PC-3 (cell line): ENCODE data around the gene EDN3. TPM values are rescaled to one million over a fixed set of nuclear protein-coding genes. Genes with fewer than 3 reads are reported as not detected.

Source experiments
- ATAC-seq: fragments of 200-7000 bp; cut with Tn5 transposase; 2 replicates; pipeline ENCODE4 v1.9.1; 2020; ENCODE audit warnings: mild to moderate bottlenecking, moderate library complexity
- BruUV-seq: library from RNA; stranded (reverse); fragments of 400-500 nt; replicated peaks from 2 replicates; lab custom pipeline; 2021; lab: Mats Ljungman, UMichigan
- CTCF ChIA-PET: fragments of 300-600 bp; sonication (Branson Sonifier 250); formaldehyde crosslinking; loops from one replicate; lab custom pipeline; 2022; ENCODE audit warnings: antibody characterized with exemption; lab: Charles Lee
- POLR2A ChIA-PET: fragments of 300-600 bp; sonication (Branson Sonifier 250); formaldehyde crosslinking; loops from one replicate; lab custom pipeline; 2022; ENCODE audit warnings: antibody characterized with exemption; ENCODE audit not compliant: unreplicated experiment; lab: Charles Lee
- DNase-seq: peaks from one replicate; pipeline ENCODE4 v3.0.0-alpha.2; 2015
- H2AFZ ChIP-seq: fragments of 300-600 bp; sonication (generic); 2 replicates; pipeline ENCODE4 v1.6.0; 2016; ENCODE audit warnings: antibody characterized with exemption, low read length
- H3F3A ChIP-seq: fragments of 300-600 bp; sonication (generic); one replicate; pipeline ENCODE4 v1.6.0; 2017; ENCODE audit warnings: antibody characterized with exemption, low read length, control low read depth, mild to moderate bottlenecking; ENCODE audit not compliant: unreplicated experiment
- H3K27ac ChIP-seq: fragments of 300-600 bp; sonication (generic); 2 replicates; pipeline ENCODE4 v1.5.1; 2016; ENCODE audit warnings: mild to moderate bottlenecking, low read length
- H3K27me3 ChIP-seq: fragments of 300-600 bp; sonication (generic); 2 replicates; pipeline ENCODE4 v1.6.1; 2016; ENCODE audit warnings: low read length, mixed read lengths
- H3K36me3 ChIP-seq: fragments of 300-600 bp; sonication (generic); 2 replicates; pipeline ENCODE4 v1.6.1; 2016; ENCODE audit warnings: low read depth, mixed run types, low read length, mixed read lengths
- H3K4me1 ChIP-seq: fragments of 300-600 bp; sonication (generic); 2 replicates; pipeline ENCODE4 v1.5.1; 2016; ENCODE audit warnings: low read length; ENCODE audit not compliant: insufficient read depth
- H3K4me2 ChIP-seq: fragments of 300-600 bp; sonication (generic); 2 replicates; pipeline ENCODE4 v1.6.0; 2016; ENCODE audit warnings: low read length
- H3K4me3 ChIP-seq: fragments of 300-600 bp; sonication (generic); 2 replicates; pipeline ENCODE4 v1.5.1; 2016; ENCODE audit warnings: mild to moderate bottlenecking, low read length, mixed read lengths
- H3K79me2 ChIP-seq: fragments of 300-600 bp; sonication (generic); 2 replicates; pipeline ENCODE4 v1.6.1; 2017; ENCODE audit warnings: low read length, mixed read lengths
- H3K9ac ChIP-seq: fragments of 300-600 bp; sonication (generic); 2 replicates; pipeline ENCODE4 v1.6.0; 2016; ENCODE audit warnings: mild to moderate bottlenecking, low read length
- H3K9me2 ChIP-seq: fragments of 300-600 bp; sonication (generic); replicated peaks from 2 replicates; pipeline ENCODE4 v1.6.1; 2016; ENCODE audit warnings: mixed run types, low read length, mixed read lengths
- H3K9me3 ChIP-seq: fragments of 300-600 bp; sonication (generic); 2 replicates; pipeline ENCODE4 v1.6.1; 2016; ENCODE audit warnings: low read length, mixed read lengths
- H4K20me1 ChIP-seq: fragments of 300-600 bp; sonication (generic); 2 replicates; pipeline ENCODE4 v1.6.1; 2016; ENCODE audit warnings: low read length, mixed read lengths
- EZH2 ChIP-seq: fragments of 300-600 bp; sonication (generic); IDR thresholded peaks from one replicate; pipeline ENCODE4 v1.6.1; 2017; ENCODE audit warnings: antibody characterized with exemption, mild to moderate bottlenecking, low read length; ENCODE audit not compliant: unreplicated experiment
- EZH2phosphoT487 ChIP-seq: fragments of 300-600 bp; sonication (generic); IDR thresholded peaks from 2 replicates; pipeline ENCODE4 v1.6.1; 2018; ENCODE audit warnings: mild to moderate bottlenecking, antibody characterized with exemption, low read length, borderline replicate concordance
- intact Hi-C: fragments of 100-400 bp; cut with micrococcal nuclease; formaldehyde crosslinking; loops from 2 replicates; pipeline ENCODE4 v1.9.0; 2023
- total RNA-seq: library from RNA; depleted of rRNA; stranded (reverse); fragments of >200 nt; gene quantifications from 2 replicates; pipeline ENCODE4 v1.2.3, GENCODE V29; 2014
- TF ChIP-seq, protein P1 (sequence below): fragments of 300-600 bp; sonication (generic); conservative IDR thresholded peaks from 2 replicates; pipeline ENCODE4 v1.5.1; 2017; ENCODE audit warnings: antibody characterized with exemption, low read depth, mild to moderate bottlenecking, low read length

Gene EDN3
- total RNA-seq, 1 experiment from 2014 or later, result not detected

DNA sequence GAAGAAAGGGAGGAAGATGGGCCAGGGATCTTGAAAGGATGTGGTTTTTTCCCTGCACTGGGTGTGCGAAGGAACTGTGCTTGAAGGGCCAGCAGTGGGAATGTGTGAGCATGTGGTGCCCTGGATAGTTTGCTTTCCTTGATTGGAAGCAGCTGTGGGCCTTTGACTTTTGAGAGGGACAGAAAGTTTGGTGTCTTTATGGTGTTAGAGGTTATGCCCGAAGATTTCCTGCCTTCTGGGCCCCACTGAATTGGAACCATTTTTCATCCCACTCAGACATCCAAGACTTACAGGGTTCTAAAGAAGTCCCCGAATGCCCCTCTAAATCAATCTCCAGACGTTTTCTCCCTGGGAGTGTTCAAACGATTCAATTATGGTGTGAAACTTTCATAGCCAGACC is 23.5 kb upstream of the EDN3 start:
- Histone ChIP-seq H3K9me2 (no peaks in the 10 kb centered on the region), H4K20me1 (no peaks in the 10 kb centered on the region), H3F3A (no peaks in the 10 kb centered on the region), H3K79me2 (no peaks in the 10 kb centered on the region), H3K36me3 (no peaks in the 10 kb centered on the region), H3K9me3 (no peaks in the 10 kb centered on the region), H3K27me3 (peaks cover 98% of the 10 kb centered on the region), H3K4me2 (no peak overlapping the region), H2AFZ (no peak overlapping the region), H3K27ac (no peak overlapping the region), H3K4me3 (no peak overlapping the region), H3K4me1 (no peaks in the 10 kb centered on the region), H3K9ac (no peak overlapping the region)
- ATAC-seq, result no peak
- DNase-seq, result no peak
- CTCF ChIA-PET, result no interaction called here
- no TSS peak for BruUV-seq
- intact Hi-C loops, result no loop called here
- no peak for TF ChIP-seq EZH2phosphoT487
- TF ChIP-seq EZH2, result no peak
- TF ChIP-seq, protein P1, sequence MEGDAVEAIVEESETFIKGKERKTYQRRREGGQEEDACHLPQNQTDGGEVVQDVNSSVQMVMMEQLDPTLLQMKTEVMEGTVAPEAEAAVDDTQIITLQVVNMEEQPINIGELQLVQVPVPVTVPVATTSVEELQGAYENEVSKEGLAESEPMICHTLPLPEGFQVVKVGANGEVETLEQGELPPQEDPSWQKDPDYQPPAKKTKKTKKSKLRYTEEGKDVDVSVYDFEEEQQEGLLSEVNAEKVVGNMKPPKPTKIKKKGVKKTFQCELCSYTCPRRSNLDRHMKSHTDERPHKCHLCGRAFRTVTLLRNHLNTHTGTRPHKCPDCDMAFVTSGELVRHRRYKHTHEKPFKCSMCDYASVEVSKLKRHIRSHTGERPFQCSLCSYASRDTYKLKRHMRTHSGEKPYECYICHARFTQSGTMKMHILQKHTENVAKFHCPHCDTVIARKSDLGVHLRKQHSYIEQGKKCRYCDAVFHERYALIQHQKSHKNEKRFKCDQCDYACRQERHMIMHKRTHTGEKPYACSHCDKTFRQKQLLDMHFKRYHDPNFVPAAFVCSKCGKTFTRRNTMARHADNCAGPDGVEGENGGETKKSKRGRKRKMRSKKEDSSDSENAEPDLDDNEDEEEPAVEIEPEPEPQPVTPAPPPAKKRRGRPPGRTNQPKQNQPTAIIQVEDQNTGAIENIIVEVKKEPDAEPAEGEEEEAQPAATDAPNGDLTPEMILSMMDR, result no peak
- POLR2A ChIA-PET, result no interaction called here

DNA sequence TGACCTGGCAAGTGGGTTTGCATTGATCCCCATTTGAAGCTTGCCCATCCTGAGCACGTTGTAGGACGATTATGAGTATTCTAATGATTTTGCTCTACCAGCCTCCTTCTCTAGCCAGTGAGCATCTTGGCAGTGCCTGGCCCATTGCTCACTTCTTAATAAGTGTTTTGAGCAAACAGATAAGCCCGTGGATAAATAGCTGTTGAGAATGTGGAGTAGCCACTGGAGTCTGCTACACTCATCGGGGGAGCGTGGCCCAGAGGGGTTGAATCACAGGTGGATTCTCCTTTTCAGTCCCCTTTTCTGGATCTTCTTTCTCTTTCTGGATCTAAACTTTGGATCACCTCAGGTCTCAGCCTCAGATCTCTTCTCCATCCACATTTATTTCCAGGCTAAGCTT is 15.9 kb upstream of the EDN3 start:
- Histone ChIP-seq H3F3A (no peaks in the 10 kb centered on the region), H3K4me2 (no peak overlapping the region), H3K4me1 (no peaks in the 10 kb centered on the region), H3K9ac (no peak overlapping the region), H3K4me3 (no peak overlapping the region), H3K27ac (no peak overlapping the region), H3K9me3 (no peaks in the 10 kb centered on the region), H4K20me1 (no peaks in the 10 kb centered on the region), H2AFZ (no peak overlapping the region), H3K27me3 (peaks cover 84% of the 10 kb centered on the region), H3K36me3 (no peaks in the 10 kb centered on the region), H3K9me2 (no peaks in the 10 kb centered on the region), H3K79me2 (no peaks in the 10 kb centered on the region)
- intact Hi-C loops, result no loop called here
- ChIA-PET CTCF (no interaction called here), POLR2A (no interaction called here)
- ATAC-seq (no peak), DNase-seq (no peak)
- TF ChIP-seq EZH2phosphoT487, result no peak
- TF ChIP-seq, protein P1, result no peak
- no peak for TF ChIP-seq EZH2
- no TSS peak for BruUV-seq

DNA sequence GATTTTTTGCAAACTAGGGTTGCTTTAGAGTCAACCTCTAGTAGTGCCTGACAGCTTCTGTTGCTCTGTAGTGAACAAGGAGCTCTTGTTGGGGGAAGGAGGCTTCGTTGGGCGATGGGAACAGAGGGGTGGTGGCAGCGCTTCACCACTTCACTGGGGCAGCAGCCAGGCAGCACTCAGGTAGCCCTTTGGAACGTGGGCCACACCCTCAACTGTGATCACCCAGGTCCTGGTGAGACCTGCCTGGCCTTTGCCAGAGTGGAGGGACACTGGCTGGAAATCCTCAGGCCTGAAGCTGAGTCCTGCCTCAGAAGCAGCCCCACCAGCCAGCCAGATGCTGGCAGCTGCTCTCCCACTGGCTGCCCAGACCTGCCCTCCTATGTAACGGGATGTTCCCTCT is 10.4 kb upstream of the EDN3 start:
- no peak overlapping the region for H2AFZ ChIP-seq
- ChIA-PET POLR2A (no interaction called here), CTCF (no interaction called here)
- H3K4me1 ChIP-seq, result no peaks in the 10 kb centered on the region
- intact Hi-C loops, result no loop called here
- no peak overlapping the region for H3K4me3 ChIP-seq
- no peaks in the 10 kb centered on the region for H3F3A ChIP-seq
- H3K36me3 ChIP-seq, result no peaks in the 10 kb centered on the region
- no TSS peak for BruUV-seq
- TF ChIP-seq EZH2phosphoT487 (no peak), EZH2 (no peak)
- TF ChIP-seq, protein P1, result no peak
- DNase-seq (no peak), ATAC-seq (no peak)
- H3K27me3 ChIP-seq, result peaks cover 82% of the 10 kb centered on the region
- H3K9ac ChIP-seq, result no peak overlapping the region
- no peak overlapping the region for H3K4me2 ChIP-seq
- H4K20me1 ChIP-seq, result no peaks in the 10 kb centered on the region
- no peaks in the 10 kb centered on the region for H3K9me2 ChIP-seq
- H3K79me2 ChIP-seq, result no peaks in the 10 kb centered on the region
- H3K27ac ChIP-seq, result no peak overlapping the region
- no peaks in the 10 kb centered on the region for H3K9me3 ChIP-seq
